ENCODE results near the gene ILRUN.

DNA sequence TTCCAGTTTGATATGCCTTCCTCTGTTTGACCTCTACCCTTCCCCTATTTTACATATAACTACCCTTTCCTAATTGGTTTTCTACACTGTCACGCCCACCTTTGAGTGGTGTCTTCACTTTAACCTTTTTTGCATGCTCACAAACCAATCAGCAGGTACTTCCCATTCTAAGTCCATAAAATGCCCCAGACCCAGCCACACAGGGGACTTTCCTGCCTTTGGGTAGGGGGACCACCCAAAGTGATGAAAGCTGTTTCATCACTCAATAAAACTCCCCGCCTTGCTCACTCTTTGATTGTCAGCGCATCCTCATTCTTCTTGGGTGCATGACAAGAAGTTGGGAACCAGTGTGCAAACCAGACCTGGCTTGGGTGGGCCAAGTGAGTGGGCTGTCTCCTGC lies 40.3 kb upstream of the ILRUN start:
- TF ChIP-seq, protein P1, sequence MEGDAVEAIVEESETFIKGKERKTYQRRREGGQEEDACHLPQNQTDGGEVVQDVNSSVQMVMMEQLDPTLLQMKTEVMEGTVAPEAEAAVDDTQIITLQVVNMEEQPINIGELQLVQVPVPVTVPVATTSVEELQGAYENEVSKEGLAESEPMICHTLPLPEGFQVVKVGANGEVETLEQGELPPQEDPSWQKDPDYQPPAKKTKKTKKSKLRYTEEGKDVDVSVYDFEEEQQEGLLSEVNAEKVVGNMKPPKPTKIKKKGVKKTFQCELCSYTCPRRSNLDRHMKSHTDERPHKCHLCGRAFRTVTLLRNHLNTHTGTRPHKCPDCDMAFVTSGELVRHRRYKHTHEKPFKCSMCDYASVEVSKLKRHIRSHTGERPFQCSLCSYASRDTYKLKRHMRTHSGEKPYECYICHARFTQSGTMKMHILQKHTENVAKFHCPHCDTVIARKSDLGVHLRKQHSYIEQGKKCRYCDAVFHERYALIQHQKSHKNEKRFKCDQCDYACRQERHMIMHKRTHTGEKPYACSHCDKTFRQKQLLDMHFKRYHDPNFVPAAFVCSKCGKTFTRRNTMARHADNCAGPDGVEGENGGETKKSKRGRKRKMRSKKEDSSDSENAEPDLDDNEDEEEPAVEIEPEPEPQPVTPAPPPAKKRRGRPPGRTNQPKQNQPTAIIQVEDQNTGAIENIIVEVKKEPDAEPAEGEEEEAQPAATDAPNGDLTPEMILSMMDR (IDR thresholded peaks at IDR 0.05): no peak
- no peak for TF ChIP-seq POLR2A (IDR thresholded peaks at IDR 0.05)

Measured in adrenal gland (tissue), 5 donors.